Left ventricle myocardium inferior (tissue), 1 donor: ENCODE measurements around the gene PLEKHM3. TPM values are rescaled to one million over a fixed set of nuclear protein-coding genes. Genes with fewer than 3 reads are reported as not detected.

ENCODE experiments used
- DNase-seq: peaks from one replicate; pipeline ENCODE4 v3.0.0-alpha.2; 2020
- H3K27ac ChIP-seq: fragments of 200-600 bp; replicated peaks from 2 replicates; pipeline ENCODE4 v1.8.0; 2021
- H3K27me3 ChIP-seq: fragments of 200-600 bp; 2 replicates; pipeline ENCODE4 v1.8.0; 2021; ENCODE audit warnings: low read depth
- H3K36me3 ChIP-seq: fragments of 200-600 bp; 2 replicates; pipeline ENCODE4 v1.8.0; 2021
- H3K4me1 ChIP-seq: fragments of 200-600 bp; 2 replicates; pipeline ENCODE4 v1.8.0; 2021
- H3K4me3 ChIP-seq: fragments of 200-600 bp; 2 replicates; pipeline ENCODE4 v1.8.0; 2021; ENCODE audit warnings: mild to moderate bottlenecking, moderate library complexity
- H3K9me3 ChIP-seq: fragments of 200-600 bp; replicated peaks from 2 replicates; pipeline ENCODE4 v1.8.0; 2021
- CTCF ChIP-seq: fragments of 200-600 bp; IDR thresholded peaks from 2 replicates; pipeline ENCODE4 v1.8.0; 2021; ENCODE audit warnings: antibody characterized with exemption, mild to moderate bottlenecking, borderline replicate concordance
- intact Hi-C: fragments of 100-400 bp; cut with micrococcal nuclease; formaldehyde crosslinking; loops from one replicate; pipeline ENCODE4 v1.11.0; 2022
- total RNA-seq: library from RNA; stranded (reverse); fragmentation: NEBNext Ultra II Directional; extraction: Animal tissue kit (Norgen Biotek cat#: 25700); gene quantifications from one replicate; pipeline ENCODE4 v1.2.1, GENCODE V29; 2021
- donor health status: DM: no; HTN: yes; CAD: no; lungs with severe emphysema.

PLEKHM3 gene
- total RNA-seq, 1 donor from 2014 or later = 12.9 TPM

GRCh38 chr2:207928079-207928478 is 97.2 kb downstream of the PLEKHM3 start:
- Histone ChIP-seq H3K36me3 (peaks cover 13% of the 10 kb centered on the region), H3K27ac (peak overlapping the region; percentile 13), H3K4me1 (peaks cover 38% of the 10 kb centered on the region), H3K4me3 (no peak overlapping the region), H3K9me3 (no peaks in the 10 kb centered on the region), H3K27me3 (no peaks in the 10 kb centered on the region)
- DNase-seq = no peak
- no peak for TF ChIP-seq CTCF
- intact Hi-C loops = no loop called here

- H3K27me3 ChIP-seq = no peaks in the 10 kb centered on the region
- no peak for TF ChIP-seq CTCF
- no peak for DNase-seq
- no peak overlapping the region for H3K4me3 ChIP-seq
- peaks cover 26% of the 10 kb centered on the region for H3K4me1 ChIP-seq
- H3K36me3 ChIP-seq = peaks cover 13% of the 10 kb centered on the region
- intact Hi-C loops = no loop called here
- H3K27ac ChIP-seq = peak overlapping the region; percentile 63
- no peaks in the 10 kb centered on the region for H3K9me3 ChIP-seq
Observed at GRCh38 chr2:207926989-207927300, 98.4 kb downstream of the PLEKHM3 start.

GRCh38 chr2:207926133-207926988 is 99.0 kb downstream of the PLEKHM3 start:
- Histone ChIP-seq H3K4me3 (no peak overlapping the region), H3K36me3 (peaks cover 13% of the 10 kb centered on the region), H3K4me1 (peaks cover 23% of the 10 kb centered on the region), H3K27me3 (no peaks in the 10 kb centered on the region), H3K27ac (peak overlapping the region; percentile 63), H3K9me3 (no peaks in the 10 kb centered on the region)
- intact Hi-C loops = no loop called here
- DNase-seq = peak; percentile 25
- no peak for TF ChIP-seq CTCF

- Histone ChIP-seq H3K9me3 (no peaks in the 10 kb centered on the region), H3K4me3 (no peak overlapping the region), H3K27me3 (no peaks in the 10 kb centered on the region), H3K27ac (peak overlapping the region; percentile 63), H3K36me3 (peaks cover 7% of the 10 kb centered on the region), H3K4me1 (peaks cover 23% of the 10 kb centered on the region)
- intact Hi-C loops = no loop called here
- no peak for DNase-seq
- no peak for TF ChIP-seq CTCF
Observed at GRCh38 chr2:207925601-207926000, 99.7 kb downstream of the PLEKHM3 start.

- DNase-seq = no peak
- Histone ChIP-seq H3K9me3 (no peaks in the 10 kb centered on the region), H3K27me3 (no peaks in the 10 kb centered on the region), H3K36me3 (no peaks in the 10 kb centered on the region), H3K4me3 (no peak overlapping the region), H3K4me1 (peaks cover 12% of the 10 kb centered on the region), H3K27ac (no peak overlapping the region)
- intact Hi-C loops = no loop called here
- TF ChIP-seq CTCF = no peak
Observed at GRCh38 chr2:207921606-207922005, 103.7 kb downstream of the PLEKHM3 start.
